Calu3 (cell line): Measurements from ENCODE around the gene TSPAN9. TPM values are rescaled to one million over a fixed set of nuclear protein-coding genes. Genes with fewer than 3 reads are reported as not detected.

Experiments used
- BruUV-seq: library from RNA; stranded (reverse); fragments of 400-500 nt; replicated peaks from 2 replicates; lab custom pipeline; 2021; lab: Mats Ljungman, UMichigan
- CTCF ChIA-PET: fragments of 300-600 bp; sonication (Branson Sonifier 250); formaldehyde crosslinking; loops from one replicate; lab custom pipeline; 2022; ENCODE audit warnings: antibody characterized with exemption; lab: Charles Lee
- DNase-seq: peaks from one replicate; pipeline ENCODE4 v3.0.0; 2022
- H3K27ac Mint-ChIP-seq: one replicate; pipeline ENCODE4 v1.8.0; 2022; ENCODE audit warnings: mixed read lengths; ENCODE audit not compliant: unreplicated experiment
- H3K27me3 Mint-ChIP-seq: one replicate; pipeline ENCODE4 v1.8.0; 2022; ENCODE audit warnings: mixed read lengths; ENCODE audit not compliant: unreplicated experiment
- H3K36me3 Mint-ChIP-seq: one replicate; pipeline ENCODE4 v1.8.0; 2022; ENCODE audit warnings: mild to moderate bottlenecking, moderate library complexity, mixed read lengths; ENCODE audit not compliant: insufficient read depth, unreplicated experiment
- H3K4me1 Mint-ChIP-seq: one replicate; pipeline ENCODE4 v1.8.0; 2022; ENCODE audit warnings: mild to moderate bottlenecking, low read depth, mixed read lengths; ENCODE audit not compliant: unreplicated experiment
- H3K4me3 Mint-ChIP-seq: one replicate; pipeline ENCODE4 v1.8.0; 2022; ENCODE audit warnings: mild to moderate bottlenecking, low read depth, moderate library complexity, mixed read lengths; ENCODE audit not compliant: unreplicated experiment
- H3K9me3 Mint-ChIP-seq: one replicate; pipeline ENCODE4 v1.8.0; 2022; ENCODE audit warnings: low read depth, mixed read lengths; ENCODE audit not compliant: unreplicated experiment
- intact Hi-C: fragments of 100-400 bp; cut with micrococcal nuclease; formaldehyde crosslinking; loops from one replicate; pipeline ENCODE4 v1.10.0; 2022; ENCODE audit not compliant: unreplicated experiment
- total RNA-seq: library from RNA; stranded (reverse); gene quantifications from 2 replicates; pipeline ENCODE4 v1.2.3, GENCODE V29; 2022
- TF ChIP-seq, protein P1 (sequence below): fragments of 200-600 bp; IDR thresholded peaks from one replicate; pipeline ENCODE4 v1.8.0; 2022; ENCODE audit warnings: antibody characterized with exemption; ENCODE audit not compliant: unreplicated experiment

The TSPAN9 gene
- total RNA-seq, 1 experiment from 2014 or later, result 6.0 TPM

DNA sequence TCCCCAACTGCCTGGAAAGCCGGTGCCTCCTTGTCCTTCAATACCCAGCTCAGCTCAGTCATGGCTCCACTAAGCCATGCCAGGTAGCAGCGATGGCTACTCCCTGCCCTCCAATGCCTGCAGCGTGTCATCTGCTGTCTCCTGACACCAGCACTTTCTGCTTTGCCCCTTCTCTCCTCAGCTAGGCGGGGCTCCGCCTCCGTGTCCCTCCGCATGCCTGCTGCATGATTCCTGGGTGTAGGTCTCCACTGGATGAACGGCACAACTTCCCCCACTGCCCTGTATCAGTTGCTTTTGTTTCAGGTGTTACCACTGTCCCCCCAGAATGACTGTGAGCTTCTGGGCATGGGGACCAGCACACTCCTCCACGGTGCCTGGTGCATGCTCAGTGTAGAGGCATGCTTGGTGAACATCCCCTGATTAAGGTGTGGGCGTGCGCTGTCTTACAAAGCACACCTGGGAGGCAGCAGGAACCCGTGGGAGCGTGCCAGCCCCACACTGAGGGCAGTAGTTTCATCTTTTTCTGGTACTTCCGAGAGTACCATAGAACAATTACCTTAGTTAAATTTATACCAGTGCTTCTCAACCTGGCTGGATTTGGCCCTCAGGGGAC lies 234.4 kb downstream of the TSPAN9 start:
- Mint-ChIP-seq H3K9me3 (no peaks in the 10 kb centered on the region), H3K4me1 (peaks cover 31% of the 10 kb centered on the region), H3K27ac (peak overlapping the region; percentile 65), H3K4me3 (no peak overlapping the region), H3K27me3 (peaks cover 29% of the 10 kb centered on the region), H3K36me3 (peaks cover 15% of the 10 kb centered on the region)
- no peak for DNase-seq
- BruUV-seq, result no TSS peak
- TF ChIP-seq, protein P1, sequence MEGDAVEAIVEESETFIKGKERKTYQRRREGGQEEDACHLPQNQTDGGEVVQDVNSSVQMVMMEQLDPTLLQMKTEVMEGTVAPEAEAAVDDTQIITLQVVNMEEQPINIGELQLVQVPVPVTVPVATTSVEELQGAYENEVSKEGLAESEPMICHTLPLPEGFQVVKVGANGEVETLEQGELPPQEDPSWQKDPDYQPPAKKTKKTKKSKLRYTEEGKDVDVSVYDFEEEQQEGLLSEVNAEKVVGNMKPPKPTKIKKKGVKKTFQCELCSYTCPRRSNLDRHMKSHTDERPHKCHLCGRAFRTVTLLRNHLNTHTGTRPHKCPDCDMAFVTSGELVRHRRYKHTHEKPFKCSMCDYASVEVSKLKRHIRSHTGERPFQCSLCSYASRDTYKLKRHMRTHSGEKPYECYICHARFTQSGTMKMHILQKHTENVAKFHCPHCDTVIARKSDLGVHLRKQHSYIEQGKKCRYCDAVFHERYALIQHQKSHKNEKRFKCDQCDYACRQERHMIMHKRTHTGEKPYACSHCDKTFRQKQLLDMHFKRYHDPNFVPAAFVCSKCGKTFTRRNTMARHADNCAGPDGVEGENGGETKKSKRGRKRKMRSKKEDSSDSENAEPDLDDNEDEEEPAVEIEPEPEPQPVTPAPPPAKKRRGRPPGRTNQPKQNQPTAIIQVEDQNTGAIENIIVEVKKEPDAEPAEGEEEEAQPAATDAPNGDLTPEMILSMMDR, result no peak
- CTCF ChIA-PET, result interaction anchor here (0.7 to 2.7 kb wide), 2 partner anchors 11 to 965 kb away, joined by 3 to 24 read pairs; no protein-coding TSS in a partner anchor
- intact Hi-C loops, result loop anchor here (5.0 kb wide), 1 partner anchor 146 kb away; no protein-coding TSS in a partner anchor

DNA sequence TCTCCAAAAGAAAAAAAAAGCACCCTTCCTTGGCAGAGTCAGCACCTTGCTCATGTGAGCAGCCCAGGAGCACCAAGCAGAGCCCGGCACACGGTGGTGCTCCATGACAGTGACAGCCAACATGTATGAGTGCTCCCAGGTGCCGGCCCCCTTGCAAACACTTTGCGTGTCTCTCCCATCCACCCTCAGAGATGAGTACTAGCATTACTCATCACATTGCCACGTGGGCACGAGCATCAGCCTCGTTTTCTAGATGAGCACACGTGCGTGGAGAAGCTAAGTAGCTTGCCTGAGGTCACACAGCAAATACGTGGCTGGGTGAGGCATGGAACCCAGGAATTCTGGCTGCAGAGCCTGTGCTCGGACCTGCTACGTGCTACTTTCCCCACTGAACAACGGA lies 235.9 kb downstream of the TSPAN9 start:
- Mint-ChIP-seq H3K4me3 (no peak overlapping the region), H3K4me1 (peaks cover 31% of the 10 kb centered on the region), H3K27ac (no peak overlapping the region), H3K9me3 (no peaks in the 10 kb centered on the region), H3K36me3 (peaks cover 15% of the 10 kb centered on the region), H3K27me3 (peaks cover 20% of the 10 kb centered on the region)
- CTCF ChIA-PET, result interaction anchor here (1.0 to 3.4 kb wide), 2 partner anchors 13 to 491 kb away, joined by 6 to 22 read pairs; no protein-coding TSS in a partner anchor
- intact Hi-C loops, result loop anchor here (5.0 kb wide), 1 partner anchor 144 kb away; no protein-coding TSS in a partner anchor
- DNase-seq, result no peak
- TF ChIP-seq, protein P1, result no peak
- no TSS peak for BruUV-seq

DNA sequence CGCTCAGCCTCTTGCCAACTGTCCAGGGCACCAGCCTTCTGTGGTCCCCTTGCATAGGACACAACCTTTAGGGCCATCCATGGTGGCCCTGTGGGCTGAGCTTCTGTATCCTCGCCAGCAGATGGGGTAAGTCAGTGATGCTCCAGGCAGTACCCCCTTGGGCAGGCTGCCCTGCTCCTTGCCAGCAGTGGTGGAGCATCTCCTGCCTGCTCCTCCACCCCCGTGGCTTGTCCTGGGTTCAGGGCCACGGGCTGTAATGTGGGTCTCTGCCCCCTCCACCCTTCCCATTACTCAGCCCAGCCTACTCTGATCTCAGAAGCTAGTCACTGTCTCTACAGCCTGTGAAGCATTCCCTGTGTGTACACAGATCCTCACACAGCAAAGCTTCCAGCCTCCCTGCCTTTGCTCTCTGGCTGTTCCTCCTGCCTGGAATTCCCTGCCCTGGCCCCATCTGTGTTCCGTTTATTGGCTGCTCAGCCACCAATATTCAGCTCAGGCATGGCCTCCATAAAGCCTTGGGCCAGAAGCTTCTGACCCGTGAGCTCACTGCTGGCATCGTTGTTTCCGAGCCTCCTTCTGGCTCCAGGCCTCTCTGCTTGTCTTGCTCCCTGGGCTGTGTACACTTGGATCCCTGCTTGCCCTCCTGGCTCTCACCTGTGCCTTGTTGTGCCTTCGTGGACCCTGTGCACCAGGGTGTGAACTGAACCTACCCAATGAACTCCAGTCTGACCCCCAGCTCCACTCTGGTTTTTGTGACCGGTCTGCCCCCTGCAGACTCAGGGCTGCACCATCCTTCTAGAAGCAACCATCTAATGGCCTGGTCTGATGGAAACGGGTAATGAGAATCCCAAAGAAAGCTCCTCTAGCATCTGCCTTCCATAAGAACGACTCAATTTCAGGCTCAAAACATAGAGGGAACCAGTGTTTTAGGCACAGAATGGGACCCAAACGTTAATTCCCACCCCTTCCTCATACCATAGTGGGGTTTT lies 236.8 kb downstream of the TSPAN9 start:
- no peak overlapping the region for H3K27ac Mint-ChIP-seq
- intact Hi-C loops, result loop anchor here (5.0 kb wide), 1 partner anchor 143 kb away; no protein-coding TSS in a partner anchor
- DNase-seq, result peak; percentile 54
- BruUV-seq, result no TSS peak
- peaks cover 15% of the 10 kb centered on the region for H3K36me3 Mint-ChIP-seq
- peaks cover 18% of the 10 kb centered on the region for H3K27me3 Mint-ChIP-seq
- CTCF ChIA-PET, result interaction anchor here (1.0 to 3.4 kb wide), 3 partner anchors 14 to 490 kb away, joined by 3 to 22 read pairs (median 6); no protein-coding TSS in a partner anchor
- TF ChIP-seq, protein P1, result peak; percentile 28
- peaks cover 31% of the 10 kb centered on the region for H3K4me1 Mint-ChIP-seq
- H3K4me3 Mint-ChIP-seq, result no peak overlapping the region
- no peaks in the 10 kb centered on the region for H3K9me3 Mint-ChIP-seq

DNA sequence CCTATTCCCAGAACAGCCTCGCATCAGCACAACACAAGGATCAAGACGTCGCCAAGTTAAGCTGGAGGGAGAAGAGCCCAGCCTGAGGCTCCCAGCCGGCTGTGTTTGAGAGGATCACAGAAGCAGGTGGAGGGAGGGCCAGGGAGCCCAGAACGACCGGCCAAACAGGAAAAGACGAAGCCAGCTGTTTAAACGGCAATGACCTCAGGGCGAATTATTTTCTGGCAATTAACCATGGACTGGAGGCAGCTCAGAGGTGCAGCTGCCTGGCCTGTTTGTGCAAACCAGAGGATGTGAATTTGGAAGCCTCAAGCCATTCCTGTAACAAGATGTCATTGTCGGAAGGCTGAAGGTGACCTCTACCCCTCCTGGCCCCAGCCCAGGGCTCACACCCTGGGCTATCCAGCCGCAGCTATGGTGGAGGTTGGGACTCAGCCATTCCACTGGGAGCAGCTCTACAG lies 238.1 kb downstream of the TSPAN9 start:
- TF ChIP-seq, protein P1, result no peak
- peak; percentile 69 for DNase-seq
- Mint-ChIP-seq H3K4me1 (peaks cover 31% of the 10 kb centered on the region), H3K27ac (no peak overlapping the region), H3K36me3 (peaks cover 15% of the 10 kb centered on the region), H3K4me3 (no peak overlapping the region), H3K9me3 (no peaks in the 10 kb centered on the region), H3K27me3 (peaks cover 31% of the 10 kb centered on the region)
- intact Hi-C loops, result no loop called here
- CTCF ChIA-PET, result interaction anchor here (1.5 to 3.4 kb wide), 2 partner anchors 15 to 16 kb away, joined by 3 to 22 read pairs; no protein-coding TSS in a partner anchor
- BruUV-seq, result no TSS peak
